Gastrocnemius medialis (tissue), 4 donors: Measurements from ENCODE around the gene FGG. TPM values are rescaled to one million over a fixed set of nuclear protein-coding genes. Genes with fewer than 3 reads are reported as not detected.
"Not testable (repeated sequence)": the region's sequence is repeated elsewhere in the genome, so short reads cannot be mapped to it uniquely, and the experiment has no call there.

ENCODE experiments used
- ATAC-seq, 2 donors: fragments of 150-250 bp; one replicate each; pipeline ENCODE4 v1.9.1; 2016
- DNase-seq, 2 donors: peaks; one replicate each; pipeline ENCODE4 v3.0.0-alpha.2; 2019
- H3K27ac ChIP-seq, 4 donors: fragments of 200-600 bp; sonication (generic); 1 replicate in 1 of 4; 2 replicates in 3 of 4; pipeline ENCODE4 v1.5.1; 2016 to 2018; ENCODE audit warnings: mild to moderate bottlenecking in 2 of 4, moderate library complexity in 1 of 4
- H3K27me3 ChIP-seq, 3 donors: fragments of 200-600 bp; sonication (generic) in 2 of 3; 1 replicate in 1 of 3; 2 replicates in 2 of 3; pipeline versions ENCODE4 v1.5.1 to v1.6.0; 2016 to 2019; ENCODE audit warnings: mild to moderate bottlenecking in 1 of 3, moderate library complexity in 1 of 3
- H3K36me3 ChIP-seq, 2 donors: fragments of 200-600 bp; sonication (generic) in 1 of 2; one replicate each; pipeline ENCODE4 v1.5.1; 2017 to 2018
- H3K4me1 ChIP-seq, 2 donors: fragments of 200-600 bp; sonication (generic) in 1 of 2; one replicate each; pipeline ENCODE4 v1.5.1; 2016 to 2017; ENCODE audit warnings: mild to moderate bottlenecking in 2 of 2
- H3K4me3 ChIP-seq, 4 donors: fragments of 200-600 bp; sonication (generic) in 3 of 4; 1 replicate in 1 of 4; 2 replicates in 3 of 4; pipeline ENCODE4 v1.5.1; 2016 to 2019; ENCODE audit warnings: mild to moderate bottlenecking in 2 of 4
- H3K9me3 ChIP-seq, 3 donors: fragments of 200-600 bp; sonication (generic) in 2 of 3; 1 replicate in 1 of 3; 2 replicates in 2 of 3; pipeline ENCODE4 v1.5.1; 2016 to 2019
- CTCF ChIP-seq, 5 experiments: fragments of 450-650 bp in 3 of 5; fragments of 200-600 bp in 2 of 5; sonication (generic) in 2 of 5; IDR thresholded peaks in 4 of 5; conservative IDR thresholded peaks in 1 of 5; 1 replicate in 4 of 5; 2 replicates in 1 of 5; pipeline ENCODE4 v1.5.1; 2016 to 2019; ENCODE audit warnings: antibody characterized with exemption in 5 of 5, mild to moderate bottlenecking in 3 of 5, moderate library complexity in 3 of 5
- POLR2A ChIP-seq, 2 donors: fragments of 450-650 bp; IDR thresholded peaks; one replicate each; pipeline ENCODE4 v1.6.1; 2017; ENCODE audit warnings: antibody characterized with exemption in 2 of 2, mild to moderate bottlenecking in 2 of 2, moderate library complexity in 2 of 2
- in situ Hi-C, 4 donors: fragments of 200-750 bp; cut with MboI; loops; one replicate each; pipeline versions ENCODE4 v1.15.0 to v1.8.0; 2017; ENCODE audit warnings: low sequenced_read_pairs in 4 of 4
- intact Hi-C: fragments of 100-400 bp; cut with DNase I; formaldehyde crosslinking; loops from one replicate; pipeline ENCODE4 v1.15.1; 2023; ENCODE audit warnings: low total_unique reads
- total RNA-seq, 4 donors: library from RNA; depleted of rRNA; stranded (reverse); fragments of >200 nt; gene quantifications; one replicate each; pipeline versions ENCODE4 v1.1.0 to v1.2.3, GENCODE V29; 2016

The FGG gene
- total RNA-seq, 4 donors from 2014 or later: 21.0 to 44.3 TPM; not detected in 2

GRCh38 chr4:154604696-154605200, 7.7 kb downstream of the FGG start:
- ATAC-seq (no peak), DNase-seq (no peak)
- no peaks in the 10 kb centered on the region for H3K27me3 ChIP-seq
- no peak overlapping the region for H3K4me3 ChIP-seq
- no peak for TF ChIP-seq CTCF (IDR thresholded peaks at IDR 0.05 in 4 of 5, conservative IDR thresholded peaks at IDR 0.05 in 1 of 5)
- no peak for TF ChIP-seq POLR2A (IDR thresholded peaks at IDR 0.05)
- no peaks in the 10 kb centered on the region for H3K9me3 ChIP-seq
- intact Hi-C loops (no loop called here), in situ Hi-C loops (no loop called here)
- H3K27ac ChIP-seq: no peak overlapping the region
- no peaks in the 10 kb centered on the region for H3K4me1 ChIP-seq
- no peaks in the 10 kb centered on the region for H3K36me3 ChIP-seq

GRCh38 chr4:154603033-154603943, 9.2 kb downstream of the FGG start:
- in situ Hi-C loops: no loop called here

GRCh38 chr4:154602404-154603020, 9.9 kb downstream of the FGG start:
- no peak overlapping the region for H3K4me3 ChIP-seq
- no peaks in the 10 kb centered on the region for H3K4me1 ChIP-seq
- DNase-seq (no peak), ATAC-seq (no peak)
- no peaks in the 10 kb centered on the region for H3K27me3 ChIP-seq
- in situ Hi-C loops: no loop called here
- H3K36me3 ChIP-seq: no peaks in the 10 kb centered on the region
- H3K27ac ChIP-seq: no peak overlapping the region
- intact Hi-C loops: no loop called here
- H3K9me3 ChIP-seq: no peaks in the 10 kb centered on the region
- TF ChIP-seq POLR2A (IDR thresholded peaks at IDR 0.05): no peak
- no peak for TF ChIP-seq CTCF (IDR thresholded peaks at IDR 0.05 in 4 of 5, conservative IDR thresholded peaks at IDR 0.05 in 1 of 5)

More at GRCh38 chr4:154603033-154603943, 9.2 kb downstream of the FGG start:
- intact Hi-C loops: no loop called here
- no peaks in the 10 kb centered on the region for H3K4me1 ChIP-seq
- no peak for DNase-seq
- H3K9me3 ChIP-seq: no peaks in the 10 kb centered on the region
- no peak for TF ChIP-seq POLR2A (IDR thresholded peaks at IDR 0.05)
- no peak for TF ChIP-seq CTCF (IDR thresholded peaks at IDR 0.05 in 4 of 5, conservative IDR thresholded peaks at IDR 0.05 in 1 of 5)
- no peaks in the 10 kb centered on the region for H3K36me3 ChIP-seq
- no peak overlapping the region for H3K27ac ChIP-seq
- no peak for ATAC-seq
- no peaks in the 10 kb centered on the region for H3K27me3 ChIP-seq
- no peak overlapping the region for H3K4me3 ChIP-seq

GRCh38 chr4:154597798-154598774, 14.4 kb downstream of the FGG start:
- intact Hi-C loops: no loop called here
- no peaks in the 10 kb centered on the region for H3K4me1 ChIP-seq
- ATAC-seq (no peak), DNase-seq (no peak)
- no peaks in the 10 kb centered on the region for H3K27me3 ChIP-seq
- H3K36me3 ChIP-seq: no peaks in the 10 kb centered on the region
- in situ Hi-C loops: no loop called here
- no peak overlapping the region for H3K27ac ChIP-seq
- TF ChIP-seq CTCF (IDR thresholded peaks at IDR 0.05 in 4 of 5, conservative IDR thresholded peaks at IDR 0.05 in 1 of 5) (no peak), POLR2A (IDR thresholded peaks at IDR 0.05) (no peak)
- H3K9me3 ChIP-seq: no peaks in the 10 kb centered on the region
- H3K4me3 ChIP-seq: no peak overlapping the region

GRCh38 chr4:154597281-154597680, 15.2 kb downstream of the FGG start:
- in situ Hi-C loops: not testable (repeated sequence)

More at GRCh38 chr4:154597281-154597680, 15.2 kb downstream of the FGG start:
- H3K36me3 ChIP-seq, H3K27me3 ChIP-seq, intact Hi-C loops, H3K4me3 ChIP-seq, H3K4me1 ChIP-seq, DNase-seq, H3K27ac ChIP-seq, H3K9me3 ChIP-seq, ATAC-seq: not testable (repeated sequence)
